AG09309 (cell line): ENCODE results near the gene CHCHD5.

Experiments
- DNase-seq: peaks from one replicate; pipeline ENCODE4 v3.0.0-alpha.2; 2010; ENCODE audit warnings: low read depth
- H3K4me3 ChIP-seq: 2 replicates; pipeline ENCODE4 v1.5.1; 2011; ENCODE audit warnings: mild to moderate bottlenecking, low read depth, low read length, moderate library complexity; ENCODE audit not compliant: control insufficient read depth
- TF ChIP-seq, protein P1 (sequence below): IDR thresholded peaks from 2 replicates; pipeline ENCODE4 v1.5.1; 2011; ENCODE audit warnings: mild to moderate bottlenecking, low read depth, low read length, inconsistent platforms; ENCODE audit not compliant: insufficient read depth, control insufficient read depth; ENCODE audit errors: missing control alignments

CHCHD5 gene

DNA sequence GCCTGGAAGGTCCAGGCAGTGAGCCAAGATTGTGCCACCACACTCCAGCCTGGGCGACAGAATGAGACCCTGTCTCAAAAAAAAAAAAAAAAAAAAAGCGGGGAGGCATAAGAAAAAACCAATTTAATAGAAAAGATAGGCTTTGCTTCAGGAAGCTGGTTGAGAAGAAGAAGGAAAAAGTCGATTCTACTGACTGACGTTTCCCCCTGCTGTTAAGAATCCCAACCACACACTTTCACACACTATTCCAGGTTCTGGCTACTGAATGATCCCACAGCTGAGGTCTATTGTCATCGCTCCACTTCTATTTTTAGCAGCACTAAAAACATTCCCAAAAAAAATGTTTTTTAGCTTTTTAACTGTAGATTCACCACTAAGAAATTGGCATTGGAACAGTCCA lies 6.7 kb upstream of the CHCHD5 start:
- TF ChIP-seq, protein P1, sequence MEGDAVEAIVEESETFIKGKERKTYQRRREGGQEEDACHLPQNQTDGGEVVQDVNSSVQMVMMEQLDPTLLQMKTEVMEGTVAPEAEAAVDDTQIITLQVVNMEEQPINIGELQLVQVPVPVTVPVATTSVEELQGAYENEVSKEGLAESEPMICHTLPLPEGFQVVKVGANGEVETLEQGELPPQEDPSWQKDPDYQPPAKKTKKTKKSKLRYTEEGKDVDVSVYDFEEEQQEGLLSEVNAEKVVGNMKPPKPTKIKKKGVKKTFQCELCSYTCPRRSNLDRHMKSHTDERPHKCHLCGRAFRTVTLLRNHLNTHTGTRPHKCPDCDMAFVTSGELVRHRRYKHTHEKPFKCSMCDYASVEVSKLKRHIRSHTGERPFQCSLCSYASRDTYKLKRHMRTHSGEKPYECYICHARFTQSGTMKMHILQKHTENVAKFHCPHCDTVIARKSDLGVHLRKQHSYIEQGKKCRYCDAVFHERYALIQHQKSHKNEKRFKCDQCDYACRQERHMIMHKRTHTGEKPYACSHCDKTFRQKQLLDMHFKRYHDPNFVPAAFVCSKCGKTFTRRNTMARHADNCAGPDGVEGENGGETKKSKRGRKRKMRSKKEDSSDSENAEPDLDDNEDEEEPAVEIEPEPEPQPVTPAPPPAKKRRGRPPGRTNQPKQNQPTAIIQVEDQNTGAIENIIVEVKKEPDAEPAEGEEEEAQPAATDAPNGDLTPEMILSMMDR, result peak; percentile 20
- H3K4me3 ChIP-seq, result no peak overlapping the region
- DNase-seq, result no peak

GRCh38 chr2:112579241-112579640 lies 5.2 kb upstream of the CHCHD5 start:
- TF ChIP-seq, protein P1, result peak; percentile 24
- no peak overlapping the region for H3K4me3 ChIP-seq
- peak; percentile 71 for DNase-seq

DNA sequence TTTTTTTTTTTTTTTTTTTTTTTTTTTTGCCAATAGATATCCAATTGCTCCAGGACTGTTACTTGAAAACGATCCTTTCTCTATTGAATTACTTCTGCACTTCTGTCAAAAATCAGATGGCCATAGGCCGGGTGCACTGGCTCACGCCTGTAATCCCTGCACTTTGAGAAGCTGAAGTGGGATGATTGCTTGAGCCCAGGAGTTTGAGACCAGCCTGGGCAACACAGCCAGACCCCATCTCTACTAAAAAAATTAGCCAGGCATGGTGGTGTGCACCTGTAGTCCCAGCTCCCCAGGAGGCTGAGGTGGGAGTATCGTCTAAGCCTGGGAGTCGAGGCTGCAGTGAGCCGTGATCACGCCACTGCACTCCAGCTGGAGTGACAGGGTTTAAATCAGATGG lies 4.3 kb upstream of the CHCHD5 start:
- TF ChIP-seq, protein P1, result no peak
- no peak for DNase-seq
- no peak overlapping the region for H3K4me3 ChIP-seq

- H3K4me3 ChIP-seq, result no peak overlapping the region
- TF ChIP-seq, protein P1, result peak; percentile 43
- peak; percentile 32 for DNase-seq
Observed at GRCh38 chr2:112582314-112582746, 2.1 kb upstream of the CHCHD5 start.

DNA sequence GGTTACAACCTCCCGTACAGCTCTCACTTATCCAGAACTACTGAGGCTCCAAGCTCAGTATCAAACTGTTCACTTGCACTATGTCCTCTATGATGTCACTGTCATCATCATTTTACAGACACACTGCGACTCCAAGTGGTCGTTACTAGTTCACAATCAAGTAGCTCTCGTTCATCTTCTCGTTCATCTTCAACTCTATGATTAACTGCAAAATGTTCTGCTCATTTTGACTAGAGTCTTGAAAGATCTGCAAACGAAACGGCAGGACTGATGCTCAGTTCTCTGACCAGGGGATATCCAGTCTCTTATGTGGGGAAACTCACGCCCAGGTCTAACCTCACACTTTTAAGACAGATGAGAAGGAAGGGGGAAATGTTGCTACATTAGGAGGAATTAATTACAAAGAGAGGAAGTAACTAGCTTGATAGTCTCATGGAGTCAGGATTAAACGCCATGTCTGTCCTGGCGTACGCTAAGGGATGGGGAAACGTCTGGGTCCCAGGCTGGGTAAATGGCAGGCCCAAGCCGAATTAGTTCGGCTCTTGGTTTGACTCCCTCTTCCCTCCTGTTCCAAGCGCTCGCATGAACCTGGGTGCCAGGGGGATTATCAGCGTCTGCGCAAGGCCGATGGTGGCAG lies 794 bp upstream of the CHCHD5 start:
- peak overlapping the region; percentile 95 for H3K4me3 ChIP-seq
- no peak for DNase-seq
- TF ChIP-seq, protein P1, result no peak

DNA sequence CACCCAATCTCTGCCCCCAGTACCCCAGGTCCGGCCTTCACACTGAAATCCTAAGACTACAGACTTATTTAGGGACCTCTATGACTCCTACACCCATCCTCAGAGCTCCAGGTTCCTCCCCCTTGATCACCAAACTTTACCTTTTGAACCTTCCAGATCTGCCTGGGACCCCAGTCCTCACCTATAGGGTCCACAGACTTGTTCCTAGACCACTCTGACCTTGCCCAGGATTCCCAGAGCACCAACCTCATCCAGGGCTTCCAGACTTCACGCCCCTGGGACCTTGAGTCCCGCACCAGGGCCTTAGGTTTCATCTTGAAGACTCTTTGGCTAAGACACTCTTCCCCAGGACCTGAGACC lies 462 bp downstream of the CHCHD5 start:
- DNase-seq, result no peak
- peak overlapping the region; percentile 95 for H3K4me3 ChIP-seq
- TF ChIP-seq, protein P1, result no peak
